ENCODE results near the gene PRKCE. TPM values are rescaled to one million over a fixed set of nuclear protein-coding genes. Genes with fewer than 3 reads are reported as not detected.

Gene PRKCE
- total RNA-seq, 4 donors from 2014 or later: 20.0 to 29.7 (median 25.2) TPM

- TF ChIP-seq CTCF (IDR thresholded peaks at IDR 0.05): no peak
- no peak for TF ChIP-seq POLR2A (IDR thresholded peaks at IDR 0.05)
- DNase-seq: no peak
- Histone ChIP-seq H3K9me3 (peaks cover 0 to 6% (median 0%) of the 10 kb centered on the region in 4 donors), H3K4me1 (peaks cover 0 to 8% (median 0%) of the 10 kb centered on the region in 4 donors), H3K36me3 (no peaks in the 10 kb centered on the region), H3K27ac (no peak overlapping the region), H3K4me3 (no peak overlapping the region), H3K27me3 (no peaks in the 10 kb centered on the region)
These were observed 227.9 kb downstream of the PRKCE start for GRCh38 chr2:45879406-45879805.

- TF ChIP-seq POLR2A (IDR thresholded peaks at IDR 0.05) (no peak), CTCF (IDR thresholded peaks at IDR 0.05) (no peak)
- Histone ChIP-seq H3K4me1 (peaks cover 0 to 8% (median 0%) of the 10 kb centered on the region in 4 donors), H3K4me3 (no peak overlapping the region), H3K36me3 (no peaks in the 10 kb centered on the region), H3K27me3 (no peaks in the 10 kb centered on the region), H3K9me3 (peaks cover 0 to 6% (median 0%) of the 10 kb centered on the region in 4 donors), H3K27ac (no peak overlapping the region)
- no peak for DNase-seq
These were observed 228.5 kb downstream of the PRKCE start for GRCh38 chr2:45879936-45880335.

- TF ChIP-seq POLR2A (IDR thresholded peaks at IDR 0.05) (no peak), CTCF (IDR thresholded peaks at IDR 0.05) (no peak)
- H3K4me1 ChIP-seq: peaks cover 0 to 17% (median 0%) of the 10 kb centered on the region in 4 donors
These were observed 230.6 kb downstream of the PRKCE start for GRCh38 chr2:45881970-45882581.

GRCh38 chr2:45882707-45883602 lies 231.5 kb downstream of the PRKCE start:
- DNase-seq: no peak
- Histone ChIP-seq H3K4me1 (peaks cover 0 to 17% (median 0%) of the 10 kb centered on the region in 4 donors), H3K4me3 (no peak overlapping the region), H3K27ac (peak overlapping the region in 1 of 4 donors; percentile 1), H3K9me3 (no peaks in the 10 kb centered on the region), H3K36me3 (no peaks in the 10 kb centered on the region), H3K27me3 (no peaks in the 10 kb centered on the region)
- TF ChIP-seq POLR2A (IDR thresholded peaks at IDR 0.05): no peak

More at GRCh38 chr2:45881970-45882581, 230.6 kb downstream of the PRKCE start:
- peak overlapping the region in 1 of 4 donors; percentile 1 for H3K27ac ChIP-seq
- no peaks in the 10 kb centered on the region for H3K27me3 ChIP-seq
- DNase-seq: no peak
- H3K4me3 ChIP-seq: no peak overlapping the region
- H3K9me3 ChIP-seq: no peaks in the 10 kb centered on the region
- H3K36me3 ChIP-seq: no peaks in the 10 kb centered on the region

GRCh38 chr2:45883603-45884000 lies 232.1 kb downstream of the PRKCE start:
- Histone ChIP-seq H3K27me3 (no peaks in the 10 kb centered on the region), H3K27ac (peak overlapping the region in 1 of 4 donors; percentile 1), H3K36me3 (no peaks in the 10 kb centered on the region), H3K4me3 (no peak overlapping the region), H3K4me1 (peaks cover 0 to 19% (median 1%) of the 10 kb centered on the region in 4 donors), H3K9me3 (no peaks in the 10 kb centered on the region)
- no peak for TF ChIP-seq CTCF (IDR thresholded peaks at IDR 0.05)
- DNase-seq: no peak

- Histone ChIP-seq H3K9me3 (no peaks in the 10 kb centered on the region), H3K27me3 (no peaks in the 10 kb centered on the region), H3K4me1 (peaks cover 0 to 25% (median 3%) of the 10 kb centered on the region in 4 donors), H3K4me3 (no peak overlapping the region), H3K36me3 (no peaks in the 10 kb centered on the region), H3K27ac (peak overlapping the region in 1 of 4 donors; percentile 6)
- DNase-seq: no peak
- TF ChIP-seq CTCF (IDR thresholded peaks at IDR 0.05): no peak
- no peak for TF ChIP-seq POLR2A (IDR thresholded peaks at IDR 0.05)
These were observed 232.7 kb downstream of the PRKCE start for GRCh38 chr2:45884126-45884525.
